Activated CD4-positive, alpha-beta T cell treated with anti-CD3 and anti-CD28 coated beads, Interleukin-2, amount 10 ng/mL, durations not matched to agents 7 days and 5 days (primary cell): ENCODE results near the gene OPN1LW. TPM values are rescaled to one million over a fixed set of nuclear protein-coding genes. Genes with fewer than 3 reads are reported as not detected.
"Not testable (repeated sequence)": the region's sequence is repeated elsewhere in the genome, so short reads cannot be mapped to it uniquely, and the experiment has no call there.

Source experiments
- CTCF ChIA-PET: fragments of 350-600 bp; sonication (Branson Sonifier 250); formaldehyde crosslinking; loops from one replicate; lab custom pipeline; 2021; ENCODE audit warnings: antibody characterized with exemption; lab: Charles Lee
- POLR2A ChIA-PET: fragments of 350-600 bp; sonication (Branson Sonifier 250); formaldehyde crosslinking; loops from one replicate; lab custom pipeline; 2021; ENCODE audit warnings: antibody characterized with exemption; lab: Charles Lee
- DNase-seq: peaks from one replicate; pipeline ENCODE4 v3.0.0-alpha.2; 2020
- H3K27ac Mint-ChIP-seq: one replicate; pipeline ENCODE4 v1.8.0; 2021; ENCODE audit warnings: mild to moderate bottlenecking, moderate library complexity, mixed read lengths
- H3K27me3 Mint-ChIP-seq: one replicate; pipeline ENCODE4 v1.8.0; 2021; ENCODE audit warnings: mixed read lengths
- H3K36me3 Mint-ChIP-seq: one replicate; pipeline ENCODE4 v1.8.0; 2021; ENCODE audit warnings: low read depth, mixed read lengths
- H3K4me1 Mint-ChIP-seq: one replicate; pipeline ENCODE4 v1.8.0; 2021; ENCODE audit warnings: mixed read lengths
- H3K4me3 Mint-ChIP-seq: one replicate; pipeline ENCODE4 v1.8.0; 2021; ENCODE audit warnings: mild to moderate bottlenecking, moderate library complexity, mixed read lengths
- H3K9me3 Mint-ChIP-seq: one replicate; pipeline ENCODE4 v1.8.0; 2021; ENCODE audit warnings: mixed read lengths
- total RNA-seq, 2 experiments: library from RNA; stranded (reverse); gene quantifications; one replicate each; pipeline ENCODE4 v1.2.3, GENCODE V29; 2021

Gene OPN1LW
- total RNA-seq, 2 experiments from 2014 or later, result not detected

- Mint-ChIP-seq H3K27me3 (peaks cover 2% of the 10 kb centered on the region), H3K36me3 (no peaks in the 10 kb centered on the region), H3K4me1 (peaks cover 21% of the 10 kb centered on the region), H3K4me3 (no peak overlapping the region), H3K27ac (no peak overlapping the region), H3K9me3 (no peaks in the 10 kb centered on the region)
- CTCF ChIA-PET, result no interaction called here
- POLR2A ChIA-PET, result no interaction called here
- no peak for DNase-seq
Measured at GRCh38 chrX:154140206-154140605, 3.8 kb upstream of the OPN1LW start.

GRCh38 chrX:154140742-154141141 is 3.3 kb upstream of the OPN1LW start:
- ChIA-PET CTCF (no interaction called here), POLR2A (no interaction called here)
- Mint-ChIP-seq H3K27ac (no peak overlapping the region), H3K9me3 (no peaks in the 10 kb centered on the region), H3K4me1 (peaks cover 16% of the 10 kb centered on the region), H3K27me3 (peaks cover 2% of the 10 kb centered on the region), H3K4me3 (no peak overlapping the region), H3K36me3 (no peaks in the 10 kb centered on the region)
- no peak for DNase-seq

- ChIA-PET POLR2A (interaction anchor here (0.6 kb wide), 1 partner anchor 102 kb away, joined by 4 read pairs; no protein-coding TSS in a partner anchor), CTCF (no interaction called here)
- Mint-ChIP-seq H3K4me3 (no peak overlapping the region), H3K36me3 (no peaks in the 10 kb centered on the region), H3K27me3 (peaks cover 2% of the 10 kb centered on the region), H3K27ac (no peak overlapping the region), H3K4me1 (peaks cover 9% of the 10 kb centered on the region), H3K9me3 (no peaks in the 10 kb centered on the region)
- DNase-seq, result no peak
Measured at GRCh38 chrX:154142386-154142785, 1.7 kb upstream of the OPN1LW start.

GRCh38 chrX:154142950-154143745 is 895 bp upstream of the OPN1LW start:
- H3K4me3 Mint-ChIP-seq, result no peak overlapping the region
- no peak for DNase-seq
- no peak overlapping the region for H3K27ac Mint-ChIP-seq
- H3K9me3 Mint-ChIP-seq, result no peaks in the 10 kb centered on the region
- ChIA-PET CTCF (no interaction called here), POLR2A (no interaction called here)
- no peaks in the 10 kb centered on the region for H3K36me3 Mint-ChIP-seq
- peaks cover 2% of the 10 kb centered on the region for H3K27me3 Mint-ChIP-seq
- peaks cover 6% of the 10 kb centered on the region for H3K4me1 Mint-ChIP-seq

GRCh38 chrX:154151030-154151429 is 7.0 kb downstream of the OPN1LW start:
- H3K27me3 Mint-ChIP-seq, DNase-seq, H3K4me1 Mint-ChIP-seq, CTCF ChIA-PET, H3K27ac Mint-ChIP-seq, H3K9me3 Mint-ChIP-seq, POLR2A ChIA-PET, H3K4me3 Mint-ChIP-seq, H3K36me3 Mint-ChIP-seq: not testable (repeated sequence)

GRCh38 chrX:154156221-154156620 is 12.2 kb downstream of the OPN1LW start:
- H3K4me1 Mint-ChIP-seq, POLR2A ChIA-PET, H3K36me3 Mint-ChIP-seq, CTCF ChIA-PET, H3K27ac Mint-ChIP-seq, H3K27me3 Mint-ChIP-seq, H3K9me3 Mint-ChIP-seq, DNase-seq, H3K4me3 Mint-ChIP-seq: not testable (repeated sequence)

GRCh38 chrX:154157207-154157606 is 13.2 kb downstream of the OPN1LW start:
- POLR2A ChIA-PET, H3K4me3 Mint-ChIP-seq, H3K27me3 Mint-ChIP-seq, H3K9me3 Mint-ChIP-seq, DNase-seq, CTCF ChIA-PET, H3K36me3 Mint-ChIP-seq, H3K4me1 Mint-ChIP-seq, H3K27ac Mint-ChIP-seq: not testable (repeated sequence)

- POLR2A ChIA-PET, H3K27ac Mint-ChIP-seq, DNase-seq, H3K4me1 Mint-ChIP-seq, H3K9me3 Mint-ChIP-seq, H3K4me3 Mint-ChIP-seq, H3K27me3 Mint-ChIP-seq, H3K36me3 Mint-ChIP-seq, CTCF ChIA-PET: not testable (repeated sequence)
Measured at GRCh38 chrX:154159345-154159744, 15.3 kb downstream of the OPN1LW start.

GRCh38 chrX:154164902-154165301 is 20.9 kb downstream of the OPN1LW start:
- H3K27me3 Mint-ChIP-seq, POLR2A ChIA-PET: not testable (repeated sequence)

GRCh38 chrX:154168384-154168783 is 24.3 kb downstream of the OPN1LW start:
- H3K27me3 Mint-ChIP-seq, DNase-seq, H3K4me3 Mint-ChIP-seq, H3K36me3 Mint-ChIP-seq, H3K9me3 Mint-ChIP-seq, H3K4me1 Mint-ChIP-seq, H3K27ac Mint-ChIP-seq, CTCF ChIA-PET, POLR2A ChIA-PET: not testable (repeated sequence)

More at GRCh38 chrX:154164902-154165301, 20.9 kb downstream of the OPN1LW start:
- H3K36me3 Mint-ChIP-seq, H3K4me1 Mint-ChIP-seq, H3K27ac Mint-ChIP-seq, CTCF ChIA-PET, DNase-seq, H3K4me3 Mint-ChIP-seq, H3K9me3 Mint-ChIP-seq: not testable (repeated sequence)

- not testable (repeated sequence) for H3K27ac Mint-ChIP-seq, H3K4me1 Mint-ChIP-seq
Measured at GRCh38 chrX:154172535-154172943, 28.5 kb downstream of the OPN1LW start.

GRCh38 chrX:154174356-154174755 is 30.3 kb downstream of the OPN1LW start:
- POLR2A ChIA-PET, H3K27ac Mint-ChIP-seq, H3K27me3 Mint-ChIP-seq, H3K36me3 Mint-ChIP-seq, DNase-seq, H3K9me3 Mint-ChIP-seq, CTCF ChIA-PET, H3K4me1 Mint-ChIP-seq, H3K4me3 Mint-ChIP-seq: not testable (repeated sequence)

More at GRCh38 chrX:154172535-154172943, 28.5 kb downstream of the OPN1LW start:
- H3K27me3 Mint-ChIP-seq, H3K4me3 Mint-ChIP-seq, CTCF ChIA-PET, POLR2A ChIA-PET, H3K36me3 Mint-ChIP-seq, DNase-seq, H3K9me3 Mint-ChIP-seq: not testable (repeated sequence)

GRCh38 chrX:154182296-154182695 is 38.3 kb downstream of the OPN1LW start, which contains the start of gene OPN1MW:
OPN1MW (plus strand) TSS chrX:154182596; CDS start chrX:154182678, 82 bp downstream.
- H3K4me1 Mint-ChIP-seq, H3K36me3 Mint-ChIP-seq, POLR2A ChIA-PET, DNase-seq, H3K4me3 Mint-ChIP-seq, H3K27me3 Mint-ChIP-seq, H3K27ac Mint-ChIP-seq, H3K9me3 Mint-ChIP-seq, CTCF ChIA-PET: not testable (repeated sequence)

- DNase-seq, CTCF ChIA-PET, H3K36me3 Mint-ChIP-seq, H3K9me3 Mint-ChIP-seq, POLR2A ChIA-PET, H3K4me3 Mint-ChIP-seq, H3K27ac Mint-ChIP-seq, H3K4me1 Mint-ChIP-seq, H3K27me3 Mint-ChIP-seq: not testable (repeated sequence)
Measured at GRCh38 chrX:154183794-154184193, 39.8 kb downstream of the OPN1LW start.
